Left renal cortex interstitium (tissue), 4 donors: ENCODE results near the gene DPP7. TPM values are rescaled to one million over a fixed set of nuclear protein-coding genes. Genes with fewer than 3 reads are reported as not detected.
"Not testable (repeated sequence)": the region's sequence is repeated elsewhere in the genome, so short reads cannot be mapped to it uniquely, and the experiment has no call there.

Experiments
- DNase-seq, 4 donors: peaks; one replicate each; pipeline ENCODE4 v3.0.0-alpha.2; 2013; ENCODE audit warnings: low read depth in 4 of 4, low spot score in 2 of 4, missing footprints in 1 of 4
- polyA plus RNA-seq, 4 donors: library from polyadenylated mRNA; unstranded; fragments of 120-200 nt; gene quantifications; one replicate each; pipeline ENCODE4 v1.2.1, GENCODE V29; 2013; ENCODE audit not compliant: insufficient read length in 4 of 4

Gene DPP7
- polyA plus RNA-seq, 4 donors = 14.5 to 31.9 (median 25.1) TPM

- no peak for DNase-seq
These were observed 19.7 kb upstream of the DPP7 start for GRCh38 chr9:137134191-137134590.

DNA sequence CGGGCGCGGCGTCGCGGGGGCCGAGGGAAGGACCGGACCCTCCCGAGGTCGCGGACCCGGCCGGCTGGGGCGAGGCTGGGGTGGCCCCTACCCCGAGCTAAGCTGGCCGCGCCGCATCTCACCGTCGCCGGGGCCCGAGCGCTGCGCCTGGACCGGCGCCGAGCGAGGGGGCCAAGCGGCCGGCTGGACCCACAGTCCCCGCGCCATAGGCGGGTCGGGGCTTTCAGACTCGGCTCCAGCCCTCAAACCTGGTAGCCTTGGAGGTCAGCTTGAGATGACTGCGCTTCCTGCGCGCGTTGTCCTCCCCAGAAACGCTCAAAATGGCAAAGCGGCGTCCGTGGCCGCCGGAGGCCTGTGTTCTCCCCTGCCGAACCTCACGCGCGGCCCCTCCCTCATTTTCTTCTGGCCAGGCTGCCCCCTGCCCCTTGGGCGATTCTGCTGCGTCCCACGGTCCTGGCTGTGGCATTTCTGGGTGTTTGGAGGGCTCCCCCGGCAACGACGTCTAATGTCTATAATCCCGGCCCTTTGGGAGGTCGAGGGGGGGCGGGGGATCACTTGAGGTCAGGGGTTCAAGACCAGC, 15.7 kb upstream of the DPP7 start:
- DNase-seq = no peak

DNA sequence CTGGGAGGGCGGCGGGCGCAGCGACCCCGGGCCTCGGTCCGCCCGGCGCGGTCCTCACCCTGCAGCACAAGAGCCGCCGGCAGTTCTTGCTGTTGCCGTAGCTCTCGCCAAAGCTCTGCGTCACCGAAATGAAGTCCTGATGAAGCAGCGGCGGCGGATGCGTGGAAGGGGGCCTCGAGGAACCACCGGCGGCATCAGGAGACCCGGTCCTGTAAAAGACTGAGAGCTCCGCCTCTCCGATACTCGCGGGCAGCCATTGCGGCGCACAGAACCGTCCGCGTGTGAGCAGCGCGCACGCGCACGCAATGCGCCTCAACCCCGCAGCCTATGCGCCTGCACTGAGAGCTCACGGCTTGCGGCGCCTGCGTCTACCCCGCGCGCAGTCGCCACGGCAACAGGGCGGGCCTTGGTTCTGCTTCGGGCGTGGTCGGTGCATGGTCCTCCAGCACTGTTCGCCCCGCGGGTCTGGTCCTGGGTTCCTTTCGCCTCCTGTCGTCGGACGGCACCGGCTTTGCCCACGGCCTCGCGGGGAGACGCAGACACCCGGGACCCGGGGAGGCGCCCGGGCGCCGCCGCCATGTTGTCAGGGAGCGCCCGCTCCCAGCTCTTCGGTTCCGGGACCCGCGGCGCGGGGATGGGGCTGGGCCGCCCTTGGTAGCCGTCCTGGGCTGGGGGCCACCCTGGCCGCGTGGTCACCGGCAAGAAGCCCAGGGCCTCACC, 15.1 kb upstream of the DPP7 start:
- DNase-seq = peak; percentile 47 to 81 (median 70)

DNA sequence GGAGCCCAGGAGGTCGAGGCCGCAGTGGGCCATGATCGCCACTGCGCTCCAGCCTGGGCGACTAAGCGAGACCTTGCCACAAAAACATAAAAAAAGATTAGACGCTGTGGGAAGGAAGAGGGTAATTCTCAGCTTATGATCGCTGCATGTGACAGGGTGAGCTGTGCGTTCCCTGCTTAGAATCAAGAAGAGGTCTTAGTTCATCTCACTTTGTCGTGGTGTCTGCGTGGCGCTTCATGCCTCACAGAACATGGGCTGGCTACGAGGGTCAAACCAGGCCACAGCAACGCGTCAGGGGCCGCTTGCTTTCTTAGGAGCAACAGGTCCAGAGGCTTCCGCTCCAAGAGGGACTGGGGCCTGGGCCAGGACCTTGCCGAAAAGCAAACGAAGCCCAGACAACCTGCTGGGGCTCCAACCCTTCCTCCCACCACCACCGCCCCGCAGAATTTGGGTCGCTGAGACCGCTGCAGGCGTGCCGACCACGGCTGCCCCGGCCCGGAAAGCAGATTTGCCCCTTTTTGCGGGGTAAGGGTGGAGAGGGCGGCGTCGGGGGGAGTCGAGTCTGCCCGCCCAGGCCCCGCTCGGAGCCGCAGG, 14.4 kb upstream of the DPP7 start:
- DNase-seq = no peak

- no peak for DNase-seq
These were observed 13.8 kb upstream of the DPP7 start for GRCh38 chr9:137128158-137128861.

GRCh38 chr9:137127301-137128157, 13.0 kb upstream of the DPP7 start:
- no peak for DNase-seq

DNA sequence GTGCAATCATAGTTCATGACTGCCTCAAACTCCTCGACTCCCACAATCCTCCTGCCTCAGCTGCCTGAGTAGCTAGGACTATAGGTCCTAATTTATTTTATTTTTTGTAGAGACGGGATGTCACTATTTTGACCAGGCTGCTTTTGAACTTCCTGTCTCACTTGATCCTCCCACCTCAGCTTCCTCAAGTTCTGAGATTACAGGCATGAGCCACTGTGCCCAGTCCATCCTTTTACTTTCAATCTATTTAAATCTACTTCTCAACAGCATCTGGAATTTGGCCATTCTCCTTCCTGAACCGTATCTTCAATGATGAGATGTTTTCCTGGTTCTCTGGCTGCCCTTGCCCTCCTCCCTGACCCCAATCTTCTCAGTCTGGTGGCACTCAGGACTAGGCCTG, 12.3 kb upstream of the DPP7 start:
- no peak for DNase-seq

DNA sequence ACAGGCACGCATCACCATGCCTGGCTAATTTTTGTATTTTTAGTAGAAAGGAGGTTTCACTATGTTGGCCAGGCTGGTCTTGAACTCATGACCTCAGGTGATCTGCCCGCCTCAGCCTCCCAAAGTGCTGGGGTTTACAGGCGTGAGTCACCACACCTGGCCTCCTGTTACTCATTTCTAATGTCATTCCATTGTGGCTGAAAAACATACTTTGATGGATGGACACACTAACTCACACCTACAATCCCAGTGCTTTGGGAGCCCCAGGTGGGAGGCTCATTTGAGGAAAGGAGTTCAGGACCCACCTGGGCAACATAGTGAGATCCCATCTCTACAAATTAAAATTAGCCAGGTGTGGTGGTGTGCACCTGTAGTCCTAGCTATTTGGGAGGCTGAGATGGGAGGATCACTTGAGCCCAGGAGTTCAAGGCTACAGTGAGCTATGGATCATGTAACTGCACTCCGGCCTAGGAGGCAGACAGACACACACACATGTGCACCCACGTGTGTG, 9.5 kb upstream of the DPP7 start:
- DNase-seq = not testable (repeated sequence)

DNA sequence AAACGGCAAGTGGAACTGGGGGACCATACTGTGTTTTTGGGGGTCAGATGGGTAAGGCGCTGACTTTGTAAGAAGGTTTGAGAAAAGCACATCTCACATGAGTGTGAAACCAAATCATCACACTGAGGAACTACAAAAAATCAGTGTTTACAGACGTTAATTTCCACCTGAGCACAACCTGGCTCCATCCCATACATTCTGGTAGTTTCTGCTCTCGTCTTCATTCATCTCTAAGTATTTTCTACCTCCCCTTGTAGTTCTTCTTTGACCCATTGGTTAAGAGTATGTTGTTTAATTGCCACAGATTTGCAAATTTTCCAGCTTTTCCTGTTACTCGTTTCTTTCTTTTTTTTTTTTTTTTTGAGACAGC, 8.9 kb upstream of the DPP7 start:
- no peak for DNase-seq

DNA sequence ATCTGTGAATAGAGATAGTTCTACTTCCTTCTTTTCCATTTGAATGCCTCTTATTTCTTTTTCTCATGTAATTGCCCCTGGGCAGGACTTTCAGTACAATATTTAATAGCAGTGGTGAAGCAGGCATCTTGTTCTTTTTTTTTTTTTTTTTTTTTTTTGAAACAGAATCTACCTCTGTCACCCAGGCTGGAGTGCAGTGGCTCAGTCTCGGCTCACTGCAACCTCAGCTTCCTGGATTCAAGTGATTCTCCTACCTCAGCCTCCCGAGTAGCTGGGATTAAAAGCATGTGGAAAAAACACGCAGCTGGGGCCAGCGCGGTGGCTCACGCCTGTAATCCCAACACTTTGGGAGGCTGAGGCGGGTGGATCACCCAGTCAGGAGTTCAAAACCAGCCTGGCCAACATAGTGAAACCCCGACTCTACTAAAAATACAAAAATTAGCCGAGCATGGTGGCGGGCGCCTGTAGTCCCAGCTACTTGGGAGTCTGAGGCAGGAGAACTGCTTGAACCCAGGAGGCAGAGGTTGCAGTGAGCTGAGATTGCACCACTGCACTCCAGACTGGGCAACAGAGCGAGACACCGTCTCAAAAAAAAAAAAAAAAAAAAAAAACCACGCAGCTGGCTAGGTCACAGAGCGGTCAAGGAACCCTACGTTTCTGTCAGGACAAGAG, 8.4 kb upstream of the DPP7 start:
- DNase-seq = not testable (repeated sequence)

GRCh38 chr9:137121927-137122795, 7.6 kb upstream of the DPP7 start:
- DNase-seq = not testable (repeated sequence)

- DNase-seq = not testable (repeated sequence)
These were observed 3.6 kb upstream of the DPP7 start for GRCh38 chr9:137118092-137118603.

DNA sequence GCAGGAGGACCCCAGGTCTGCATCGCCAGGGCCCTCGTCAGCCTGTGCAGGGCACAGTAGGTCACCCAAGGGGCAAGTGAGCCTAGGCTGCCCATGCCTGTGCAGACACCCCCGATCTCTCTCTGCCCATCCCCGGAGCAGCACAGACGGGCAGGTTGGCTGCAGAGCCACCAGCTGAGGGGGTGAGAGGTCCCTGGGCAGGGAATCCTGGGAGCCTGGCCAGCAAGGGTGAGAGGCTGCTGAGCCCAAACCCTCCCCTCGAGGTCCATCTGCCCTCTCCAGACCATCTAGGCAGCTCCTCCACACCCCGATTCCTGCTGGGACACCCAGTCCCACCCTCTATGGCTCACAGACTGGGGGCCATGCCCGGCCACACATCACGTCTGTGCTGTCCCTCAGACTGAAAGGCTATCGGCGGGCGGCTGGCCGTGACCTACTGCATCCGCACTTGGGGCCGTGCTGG, 2.8 kb upstream of the DPP7 start:
- DNase-seq = no peak

DNA sequence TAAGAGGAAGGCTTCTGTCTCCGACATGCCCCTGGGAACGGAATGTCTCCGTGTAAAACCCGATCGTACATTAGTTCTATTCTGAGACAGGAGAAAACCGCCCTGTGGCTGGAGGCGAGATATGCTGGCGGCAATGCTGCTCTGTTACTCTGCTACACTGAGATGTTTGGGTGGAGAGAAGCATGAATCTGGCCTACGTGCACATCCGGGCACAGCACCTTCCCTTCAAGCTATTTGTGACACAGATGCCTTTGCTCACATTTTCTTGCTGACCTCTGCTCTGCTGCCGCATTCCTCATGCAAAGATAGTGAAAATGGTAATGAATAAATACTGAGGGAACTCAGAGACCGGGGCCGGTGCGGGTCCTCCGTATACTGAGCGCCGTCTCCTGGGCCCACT, 2.2 kb upstream of the DPP7 start:
- DNase-seq = no peak

DNA sequence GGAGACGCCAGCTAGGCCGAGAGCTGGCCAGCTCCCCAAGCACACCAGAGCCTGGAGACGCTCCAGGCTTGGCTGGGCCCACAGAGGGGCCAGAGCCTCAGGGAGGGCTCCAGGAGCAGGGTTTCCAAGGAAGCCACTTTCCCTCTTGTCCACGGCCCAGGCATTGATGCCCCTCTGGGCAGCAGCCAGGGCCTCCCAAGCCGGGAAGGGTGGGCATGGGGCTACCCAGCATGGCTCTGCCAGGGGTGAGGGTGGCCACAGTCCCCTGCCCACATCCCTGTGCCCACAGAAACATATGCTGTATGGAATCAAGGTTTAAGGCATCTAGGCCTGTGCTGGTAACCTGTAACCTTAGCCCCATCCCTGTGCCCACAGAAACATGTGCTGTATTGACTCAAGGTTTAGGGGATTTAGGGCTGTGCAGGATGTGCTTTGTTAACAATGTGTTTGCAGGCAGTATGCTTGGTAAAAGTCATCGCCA, 1.5 kb upstream of the DPP7 start:
- DNase-seq = no peak

GRCh38 chr9:137115394-137116026, 977 bp upstream of the DPP7 start:
- DNase-seq = no peak

- DNase-seq = no peak
These were observed 317 bp downstream of the DPP7 start for GRCh38 chr9:137114220-137114612.
